GM13976 (cell line): ENCODE data around the gene TMEM129.

Experiments used
- DNase-seq: peaks from one replicate; pipeline ENCODE4 v3.0.0; 2012; ENCODE audit warnings: low spot score
- in situ Hi-C: fragments of 300-500 bp; cut with MboI; formaldehyde crosslinking; loops from one replicate; pipeline ENCODE4 v1.12.0; 2022; ENCODE audit warnings: low sequenced_read_pairs, mixed read lengths, inconsistent platforms; ENCODE audit not compliant: unreplicated experiment
- TF ChIP-seq, protein P1 (sequence below): IDR thresholded peaks from 2 replicates; pipeline ENCODE4 v1.5.1; 2012; ENCODE audit warnings: borderline replicate concordance, mild to moderate bottlenecking; ENCODE audit not compliant: insufficient read depth; ENCODE audit errors: extremely low read depth, missing control alignments, control extremely low read depth

The TMEM129 gene

DNA sequence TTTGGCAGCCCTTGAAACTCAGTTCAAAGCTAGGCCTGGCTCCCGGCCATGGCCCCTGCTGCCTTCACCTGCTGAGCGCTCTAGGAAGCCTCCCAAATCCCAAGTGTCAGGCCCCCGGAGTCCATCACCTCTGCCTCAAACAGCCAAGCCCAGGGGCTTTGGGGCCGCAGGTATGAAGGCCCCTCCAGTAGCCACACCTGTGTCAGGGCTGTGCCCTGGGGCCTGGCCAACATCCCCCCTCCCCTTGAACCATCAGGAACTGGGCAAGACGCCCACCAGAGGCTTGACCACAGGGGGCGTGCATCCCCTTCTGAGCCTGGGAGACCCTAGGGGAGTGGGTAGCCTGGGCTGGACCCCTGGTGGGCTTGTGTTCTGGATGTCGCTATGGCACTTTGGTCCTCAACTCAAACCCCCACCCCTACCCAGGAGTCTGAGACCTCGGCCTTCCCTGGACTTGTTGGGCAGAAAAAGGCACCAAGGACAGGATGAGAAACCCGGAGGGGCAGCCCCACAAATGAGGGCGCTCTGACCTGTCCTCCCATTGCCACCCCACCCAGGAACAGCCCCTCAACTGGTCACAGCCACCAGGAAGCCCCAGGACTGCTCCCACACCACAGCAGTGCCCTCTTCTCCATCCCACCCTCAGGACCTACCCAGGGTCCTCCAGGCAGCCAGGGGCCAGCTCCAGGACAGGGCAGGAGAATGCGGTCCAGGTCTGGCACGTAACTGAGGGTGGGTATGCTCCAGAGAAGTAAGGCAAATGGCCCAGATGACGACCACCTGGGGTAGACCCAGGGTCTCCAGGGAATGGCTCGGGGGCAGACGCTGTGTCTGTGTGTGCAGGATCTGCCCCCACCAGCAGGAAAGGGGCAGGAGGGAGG lies 4.8 kb downstream of the TMEM129 start:
- TF ChIP-seq, protein P1, sequence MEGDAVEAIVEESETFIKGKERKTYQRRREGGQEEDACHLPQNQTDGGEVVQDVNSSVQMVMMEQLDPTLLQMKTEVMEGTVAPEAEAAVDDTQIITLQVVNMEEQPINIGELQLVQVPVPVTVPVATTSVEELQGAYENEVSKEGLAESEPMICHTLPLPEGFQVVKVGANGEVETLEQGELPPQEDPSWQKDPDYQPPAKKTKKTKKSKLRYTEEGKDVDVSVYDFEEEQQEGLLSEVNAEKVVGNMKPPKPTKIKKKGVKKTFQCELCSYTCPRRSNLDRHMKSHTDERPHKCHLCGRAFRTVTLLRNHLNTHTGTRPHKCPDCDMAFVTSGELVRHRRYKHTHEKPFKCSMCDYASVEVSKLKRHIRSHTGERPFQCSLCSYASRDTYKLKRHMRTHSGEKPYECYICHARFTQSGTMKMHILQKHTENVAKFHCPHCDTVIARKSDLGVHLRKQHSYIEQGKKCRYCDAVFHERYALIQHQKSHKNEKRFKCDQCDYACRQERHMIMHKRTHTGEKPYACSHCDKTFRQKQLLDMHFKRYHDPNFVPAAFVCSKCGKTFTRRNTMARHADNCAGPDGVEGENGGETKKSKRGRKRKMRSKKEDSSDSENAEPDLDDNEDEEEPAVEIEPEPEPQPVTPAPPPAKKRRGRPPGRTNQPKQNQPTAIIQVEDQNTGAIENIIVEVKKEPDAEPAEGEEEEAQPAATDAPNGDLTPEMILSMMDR, result no peak
- in situ Hi-C loops, result no loop called here
- DNase-seq, result no peak

DNA sequence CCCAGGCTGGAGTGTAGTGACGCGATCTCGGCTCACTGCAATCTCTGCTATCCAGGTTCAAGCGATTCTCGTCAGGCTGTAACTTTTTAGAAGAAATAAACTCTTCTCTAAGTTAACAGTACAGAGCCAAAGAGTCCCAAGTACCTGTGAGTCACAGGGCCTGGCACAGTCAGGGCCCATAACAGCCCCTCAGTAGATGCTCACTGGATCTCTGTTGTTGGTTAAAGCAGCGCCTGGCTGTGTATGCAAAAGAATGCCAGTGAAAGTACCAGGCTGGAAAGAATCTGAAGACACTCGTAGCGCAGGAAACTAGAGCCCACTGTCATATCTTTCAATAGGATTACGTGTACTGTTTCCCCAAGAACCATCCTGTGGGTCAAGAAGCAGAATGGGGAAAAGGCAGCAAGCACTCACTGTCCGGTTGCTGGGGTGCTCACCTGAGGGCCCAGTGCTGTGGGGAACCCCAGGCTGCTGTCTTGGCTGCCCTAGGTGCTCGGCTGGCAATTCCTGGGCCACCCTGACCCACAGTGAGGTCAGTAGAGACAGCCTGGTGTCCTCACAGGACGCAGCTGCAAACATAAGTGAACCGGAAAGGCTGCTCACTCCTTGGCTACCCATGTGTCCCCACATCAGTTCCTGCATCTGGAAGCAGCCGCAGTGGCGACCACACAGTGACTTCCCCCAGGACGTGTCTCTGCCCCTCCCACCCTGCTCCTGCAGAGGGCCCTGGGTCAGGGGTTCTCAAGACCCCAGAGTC lies 5.9 kb downstream of the TMEM129 start:
- TF ChIP-seq, protein P1, result no peak
- in situ Hi-C loops, result no loop called here
- peak; percentile 53 for DNase-seq

DNA sequence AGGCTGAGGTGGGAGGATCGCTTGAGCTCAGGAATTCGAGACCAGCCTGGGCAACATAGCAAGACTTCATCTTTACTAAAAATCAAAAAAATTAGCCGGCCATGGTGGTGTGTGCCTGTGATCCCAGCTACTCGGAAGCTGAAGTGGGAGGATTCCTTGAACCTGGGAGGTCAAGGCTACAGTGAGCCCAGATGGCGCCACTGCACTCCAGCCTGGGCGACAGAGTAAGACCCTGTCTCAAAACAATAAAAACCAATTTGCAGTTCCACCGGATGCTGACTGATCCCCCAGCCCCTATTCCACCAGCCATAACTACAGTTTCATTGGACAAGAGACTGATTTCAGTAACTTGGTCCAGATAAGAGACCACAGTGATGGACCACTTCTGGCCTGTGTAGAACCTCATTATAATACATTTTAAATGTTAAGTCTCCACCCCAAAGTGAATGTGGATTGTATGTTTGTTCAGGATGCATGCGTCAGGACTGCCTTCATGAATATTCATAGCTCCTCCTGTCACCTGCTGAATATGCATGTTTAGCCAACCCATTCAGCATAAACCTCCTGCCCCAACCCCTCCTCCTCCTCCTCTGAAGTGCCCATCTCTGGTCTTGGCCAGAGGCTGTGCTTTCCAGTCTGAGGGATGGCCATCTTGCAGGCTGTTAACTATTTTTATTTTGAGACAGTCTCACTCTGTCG lies 6.7 kb downstream of the TMEM129 start:
- no peak for DNase-seq
- TF ChIP-seq, protein P1, result no peak
- in situ Hi-C loops, result no loop called here

DNA sequence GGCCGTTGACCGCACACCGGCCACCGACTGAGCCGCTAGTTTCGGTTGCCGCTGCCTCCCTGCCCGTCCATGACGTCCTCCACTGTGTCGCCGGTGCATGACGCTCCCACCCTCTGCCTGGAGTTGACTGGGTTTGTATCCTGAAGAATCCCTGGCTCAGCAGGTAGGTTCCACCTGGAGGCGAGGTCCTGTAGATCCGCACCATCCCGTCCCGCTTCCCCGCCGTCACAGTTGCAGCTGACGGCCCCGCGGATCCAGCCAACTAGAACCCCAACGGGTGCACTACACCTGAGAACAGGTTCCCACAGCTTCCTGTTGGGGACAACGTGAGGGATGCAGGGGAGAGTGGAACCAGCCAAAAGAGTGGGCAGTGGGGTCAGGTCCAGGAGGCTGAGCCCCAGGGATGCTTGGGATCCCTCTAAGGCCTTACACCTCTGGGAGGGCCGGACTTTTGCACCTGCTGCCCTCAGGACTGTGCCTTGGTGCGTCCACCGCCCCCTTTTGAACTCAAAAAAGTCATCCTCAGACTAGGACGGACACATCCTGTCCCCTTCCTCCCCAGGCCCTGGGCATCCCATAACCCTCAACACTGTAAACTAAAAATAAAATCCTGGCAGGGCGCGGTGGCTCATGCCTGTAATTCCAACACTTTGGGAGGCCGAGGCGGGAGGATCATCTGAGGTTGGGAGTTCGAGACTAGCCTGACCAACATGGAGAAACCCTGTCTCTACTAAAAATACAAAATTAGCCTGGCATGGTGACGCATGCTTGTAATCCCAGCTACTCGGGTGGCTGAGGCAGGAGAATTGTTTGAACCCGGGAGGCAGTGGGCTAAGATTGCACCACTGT lies 7.9 kb downstream of the TMEM129 start:
- DNase-seq, result no peak
- in situ Hi-C loops, result no loop called here
- TF ChIP-seq, protein P1, result no peak

DNA sequence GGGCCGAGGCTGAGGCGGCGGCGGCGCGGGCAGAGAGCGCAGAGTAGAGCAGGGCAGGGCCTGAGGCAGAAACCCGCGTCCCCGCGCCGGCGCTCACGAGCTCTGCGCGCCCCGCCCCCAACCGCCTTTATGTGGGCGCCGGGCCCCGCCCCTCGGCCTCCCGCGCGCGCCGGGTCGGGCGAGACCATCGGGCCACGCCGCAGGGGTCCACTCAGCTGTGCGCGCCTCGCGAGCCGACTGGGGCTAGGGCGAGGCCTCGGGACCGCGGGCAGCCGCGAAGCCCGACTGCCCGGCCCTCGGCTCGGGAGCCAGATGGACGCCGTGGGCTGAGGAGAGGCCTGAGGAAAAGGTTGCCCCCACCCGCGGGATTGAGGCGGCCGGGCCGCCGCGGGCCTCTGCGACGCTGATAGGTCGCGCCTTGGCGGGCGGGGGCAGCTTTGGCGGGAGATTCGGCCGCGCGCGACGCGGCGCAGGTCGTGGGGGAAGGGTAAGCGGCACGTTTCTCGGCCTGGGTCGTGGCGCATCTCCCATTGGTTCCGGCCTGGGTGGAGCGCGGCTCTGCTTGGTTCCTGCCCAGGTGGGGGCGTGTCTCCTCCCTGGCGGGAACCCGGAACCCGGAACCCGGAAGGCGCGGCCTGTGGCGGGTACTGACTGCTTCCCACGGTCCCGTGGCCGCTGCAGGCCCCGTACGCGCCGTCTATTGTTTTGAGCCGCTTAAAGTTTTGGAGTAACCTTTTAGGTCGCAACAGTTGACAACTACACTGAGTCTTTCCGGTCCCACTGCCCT lies 8.7 kb downstream of the TMEM129 start, which contains the start of gene SLBP:
TSS of gene SLBP (minus strand) at position 104 of the 787 bp plus-strand sequence. CDS start 131 bp downstream, outside the sequence.
- TF ChIP-seq, protein P1, result no peak
- in situ Hi-C loops, result no loop called here

More for the DNA sequence above, 8.7 kb downstream of the TMEM129 start, which contains the start of gene SLBP:
- DNase-seq, result peak; percentile 98
